Stimulated activated CD4-positive, alpha-beta T cell treated with anti-CD3 and anti-CD28 coated beads, TNF-alpha, amount 100 ng/mL, for 24 hours (primary cell): ENCODE data around the gene JADE1.

ENCODE experiments used
- DNase-seq, 3 experiments: peaks; one replicate each; pipeline ENCODE4 v3.0.0-alpha.2; 2020; ENCODE audit warnings: low read depth in 3 of 3

Gene JADE1

GRCh38 chr4:128871948-128872347 is 62.4 kb downstream of the JADE1 start:
- no peak for DNase-seq

GRCh38 chr4:128876200-128876599 is 66.7 kb downstream of the JADE1 start:
- DNase-seq, result no peak

GRCh38 chr4:128877934-128878333 is 68.4 kb downstream of the JADE1 start:
- no peak for DNase-seq

- no peak for DNase-seq
Observed at GRCh38 chr4:128879283-128879682, 69.8 kb downstream of the JADE1 start.

GRCh38 chr4:128879971-128880370 is 70.5 kb downstream of the JADE1 start:
- no peak for DNase-seq

GRCh38 chr4:128880662-128881061 is 71.2 kb downstream of the JADE1 start:
- no peak for DNase-seq

GRCh38 chr4:128904821-128905220 is 95.3 kb downstream of the JADE1 start:
- DNase-seq, result no peak

- no peak for DNase-seq
Observed at GRCh38 chr4:128906581-128906980, 97.1 kb downstream of the JADE1 start.

GRCh38 chr4:128907981-128908380 is 98.5 kb downstream of the JADE1 start:
- DNase-seq, result no peak

- no peak for DNase-seq
Observed at GRCh38 chr4:128908735-128909134, 99.2 kb downstream of the JADE1 start.

GRCh38 chr4:128913228-128913627 is 103.7 kb downstream of the JADE1 start:
- DNase-seq, result no peak

GRCh38 chr4:128915544-128915943 is 106.0 kb downstream of the JADE1 start:
- DNase-seq, result no peak

GRCh38 chr4:128916832-128917231 is 107.3 kb downstream of the JADE1 start:
- DNase-seq, result no peak

- DNase-seq, result no peak
Observed at GRCh38 chr4:128917781-128918180, 108.3 kb downstream of the JADE1 start.

GRCh38 chr4:128921954-128922353 is 112.5 kb downstream of the JADE1 start:
- no peak for DNase-seq
